GM18873 (cell line): Measurements from ENCODE around the gene NRXN2.

Source experiments
- ATAC-seq: cut with Tn5 transposase; IDR thresholded peaks from one replicate; pipeline ENCODE4 v1.9.1; 2021; ENCODE audit warnings: mild to moderate bottlenecking, moderate library complexity, moderate number of reproducible peaks; ENCODE audit not compliant: unreplicated experiment, low FRiP score

Gene NRXN2

GRCh38 chr11:64641596-64642417 lies 81.2 kb downstream of the NRXN2 start:
- ATAC-seq: no peak

GRCh38 chr11:64639885-64640284 lies 83.1 kb downstream of the NRXN2 start:
- ATAC-seq: no peak

- no peak for ATAC-seq
These were observed 84.2 kb downstream of the NRXN2 start for GRCh38 chr11:64638829-64639228.

- no peak for ATAC-seq
These were observed 84.9 kb downstream of the NRXN2 start for GRCh38 chr11:64638018-64638665.

- ATAC-seq: no peak
These were observed 85.5 kb downstream of the NRXN2 start for GRCh38 chr11:64637334-64638017.

- no peak for ATAC-seq
These were observed 89.3 kb downstream of the NRXN2 start for GRCh38 chr11:64633555-64634159.

- no peak for ATAC-seq
These were observed 90.3 kb downstream of the NRXN2 start for GRCh38 chr11:64632654-64633053.

GRCh38 chr11:64632237-64632636 lies 90.8 kb downstream of the NRXN2 start:
- no peak for ATAC-seq

- ATAC-seq: no peak
These were observed 91.3 kb downstream of the NRXN2 start for GRCh38 chr11:64631675-64632074.

- ATAC-seq: no peak
These were observed 93.0 kb downstream of the NRXN2 start for GRCh38 chr11:64629796-64630562.

GRCh38 chr11:64629103-64629502 lies 93.9 kb downstream of the NRXN2 start:
- no peak for ATAC-seq

GRCh38 chr11:64628596-64628995 lies 94.4 kb downstream of the NRXN2 start:
- ATAC-seq: no peak

GRCh38 chr11:64627371-64627770 lies 95.6 kb downstream of the NRXN2 start:
- ATAC-seq: no peak

- ATAC-seq: no peak
These were observed 96.4 kb downstream of the NRXN2 start for GRCh38 chr11:64626637-64627036.

- ATAC-seq: no peak
These were observed 98.0 kb downstream of the NRXN2 start for GRCh38 chr11:64624883-64625481.

GRCh38 chr11:64622681-64623080 lies 100.3 kb downstream of the NRXN2 start:
- ATAC-seq: no peak

- ATAC-seq: no peak
These were observed 101.5 kb downstream of the NRXN2 start for GRCh38 chr11:64621283-64622019.

GRCh38 chr11:64620381-64620971 lies 102.5 kb downstream of the NRXN2 start:
- no peak for ATAC-seq
